Spleen (tissue), 7 donors: ENCODE measurements around the gene MEG3.

Source experiments
- CTCF ChIP-seq, 11 experiments: fragments of 200-600 bp in 7 of 11; fragments of 450-650 bp in 4 of 11; sonication (generic) in 4 of 11; IDR thresholded peaks in 8 of 11; conservative IDR thresholded peaks in 3 of 11; 1 replicate in 7 of 11; 2 replicates in 4 of 11; pipeline versions ENCODE4 v1.4.0 to v1.8.0; 2016 to 2021; ENCODE audit warnings: antibody characterized with exemption in 11 of 11, inconsistent platforms in 4 of 11, mild to moderate bottlenecking in 1 of 11
- POLR2A ChIP-seq, 3 donors: fragments of 450-650 bp; IDR thresholded peaks; one replicate each; pipeline ENCODE4 v1.5.1; 2017; ENCODE audit warnings: antibody characterized with exemption in 3 of 3, mild to moderate bottlenecking in 1 of 3
- POLR2AphosphoS5 ChIP-seq, 3 donors: sonication (generic); formaldehyde crosslinking; IDR thresholded peaks; one replicate each; pipeline ENCODE4 v1.5.1; 2017; ENCODE audit warnings: antibody characterized with exemption in 3 of 3
- donor health status: DM: no; HTN: no; CAD: no; lungs with moderate emphysema.
- donor health status: DM: no; HTN: no; CAD: no.
- donor health status: DM: no; HTN: no; CAD: no.

DNA sequence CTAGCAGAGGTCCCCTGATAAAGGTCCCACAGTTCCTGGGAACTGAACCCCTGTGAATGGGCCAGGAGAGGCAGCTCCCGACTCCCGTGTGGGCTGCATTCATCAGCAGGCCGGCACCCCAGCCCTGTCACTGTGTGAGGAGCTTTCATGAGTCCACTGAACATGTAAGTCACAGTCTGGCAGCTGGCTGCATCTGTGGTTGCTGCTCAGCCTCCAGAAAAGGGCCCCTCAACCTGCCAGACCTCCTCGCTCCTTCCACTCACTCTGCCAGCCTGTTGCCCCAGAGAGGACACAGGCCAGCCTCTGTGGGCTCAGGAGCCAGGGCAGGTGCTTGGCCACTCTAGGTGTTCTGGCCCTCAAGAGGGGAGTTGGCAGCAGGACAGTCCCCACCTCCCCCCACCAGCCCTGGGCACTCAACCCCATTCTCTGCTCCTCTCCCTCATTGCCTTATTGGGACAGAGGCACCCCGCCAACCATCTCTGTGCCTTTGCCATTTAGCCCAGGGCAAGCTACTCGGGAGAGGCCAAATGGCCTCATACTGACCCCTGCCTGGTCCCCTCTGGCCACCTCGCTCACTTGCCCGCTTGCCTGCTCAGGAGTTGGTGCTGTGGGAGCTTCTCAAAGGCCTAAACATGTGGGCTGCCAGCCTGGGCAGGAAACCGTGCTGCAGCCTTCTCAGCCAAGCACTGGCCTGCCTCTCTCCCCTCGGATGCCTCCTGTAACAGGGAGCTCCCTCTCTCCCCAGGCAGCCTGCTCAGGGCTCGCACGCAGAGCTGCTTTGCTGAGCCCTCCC lies 75.7 kb downstream of the MEG3 start:
- TF ChIP-seq CTCF (IDR thresholded peaks at IDR 0.05 in 8 of 11, conservative IDR thresholded peaks at IDR 0.05 in 3 of 11), result no peak
- no peak for TF ChIP-seq POLR2A (IDR thresholded peaks at IDR 0.05)
- no peak for TF ChIP-seq POLR2AphosphoS5 (IDR thresholded peaks at IDR 0.05)
